HEK293T (cell line): ENCODE measurements around the gene CHRD.

Source experiments
- ARNT ChIP-seq: fragments of 450-650 bp; IDR thresholded peaks from 2 replicates; pipeline ENCODE4 v1.6.1; 2017; ENCODE audit warnings: mild to moderate bottlenecking
- ELF4 ChIP-seq: fragments of 450-650 bp; IDR thresholded peaks from 2 replicates; pipeline ENCODE4 v1.6.1; 2017; ENCODE audit warnings: antibody characterized with exemption
- FOXM1 ChIP-seq: fragments of 450-650 bp; IDR thresholded peaks from 2 replicates; pipeline ENCODE4 v1.6.1; 2017; ENCODE audit warnings: mild to moderate bottlenecking, borderline replicate concordance
- SUZ12 ChIP-seq: fragments of 450-650 bp; IDR thresholded peaks from 2 replicates; pipeline ENCODE4 v1.6.1; 2016; ENCODE audit warnings: mild to moderate bottlenecking

DNA sequence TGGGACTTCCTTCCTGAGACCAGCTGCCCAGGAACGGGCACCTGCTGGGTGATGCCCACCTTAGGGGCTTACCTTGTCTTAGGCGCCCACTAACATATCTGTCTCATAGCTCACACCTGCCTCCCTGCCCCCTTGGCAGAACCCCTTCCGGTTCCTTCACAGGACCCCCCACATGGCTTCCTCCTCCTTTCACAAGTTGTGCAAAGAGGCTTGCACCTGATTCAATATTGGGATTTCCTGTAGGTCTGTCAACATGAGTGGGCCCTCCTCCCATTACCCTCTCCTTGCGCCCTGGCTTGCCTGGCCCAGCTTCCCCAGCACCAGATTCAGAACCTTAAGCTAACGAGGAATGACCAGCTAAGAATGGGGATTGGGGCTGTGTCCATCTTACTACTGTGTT, 2.5 kb upstream of the CHRD start:
- no peak for TF ChIP-seq ARNT
- TF ChIP-seq ELF4: no peak
- no peak for TF ChIP-seq SUZ12
- TF ChIP-seq FOXM1: no peak
